H1 (cell line): Measurements from ENCODE around the gene ZDHHC16. TPM values are rescaled to one million over a fixed set of nuclear protein-coding genes. Genes with fewer than 3 reads are reported as not detected.

ENCODE experiments used
- CTCF ChIA-PET: fragments of 300-600 bp; sonication (Branson Sonifier 250); formaldehyde crosslinking; loops from one replicate; lab custom pipeline; 2021; ENCODE audit not compliant: partially characterized antibody; lab: Charles Lee
- POLR2A ChIA-PET: fragments of 300-600 bp; sonication (Branson Sonifier 250); formaldehyde crosslinking; loops from one replicate; lab custom pipeline; 2021; ENCODE audit warnings: inconsistent platforms; ENCODE audit not compliant: partially characterized antibody; lab: Charles Lee
- DNase-seq, 2 experiments: peaks; one replicate each; pipeline versions ENCODE4 v3.0.0 to v3.0.0-alpha.2; 2010 to 2022; ENCODE audit warnings: low spot score in 2 of 2, low read depth in 1 of 2, mixed read lengths in 1 of 2
- FAIRE-seq: peaks from 2 replicates; lab custom pipeline; 2011; peaks lifted over from hg19 to GRCh38; lab: Jason Lieb, UNC
- H2AFZ ChIP-seq: 2 replicates; pipeline ENCODE4 v1.8.1; 2012; ENCODE audit warnings: low read length, inconsistent platforms
- H2AK5ac ChIP-seq: 2 replicates; pipeline ENCODE4 v1.6.1; 2013; ENCODE audit warnings: low read depth, low read length
- H2BK120ac ChIP-seq: replicated peaks from 2 replicates; pipeline ENCODE3; 2013; ENCODE audit warnings: low read depth, low read length, inconsistent platforms
- H2BK12ac ChIP-seq: 2 replicates; pipeline ENCODE4 v1.6.1; 2013; ENCODE audit warnings: low read depth, low read length
- H2BK15ac ChIP-seq: 2 replicates; pipeline ENCODE4 v1.6.1; 2013; ENCODE audit warnings: low read length
- H2BK20ac ChIP-seq: 2 replicates; pipeline ENCODE4 v1.6.1; 2013; ENCODE audit warnings: low read length
- H2BK5ac ChIP-seq: 2 replicates; pipeline ENCODE4 v1.6.1; 2013; ENCODE audit warnings: low read depth, low read length
- H3K14ac ChIP-seq: 2 replicates; pipeline ENCODE4 v1.6.1; 2013; ENCODE audit warnings: inconsistent platforms; ENCODE audit not compliant: insufficient read length
- H3K18ac ChIP-seq: 2 replicates; pipeline ENCODE4 v1.6.1; 2013; ENCODE audit warnings: low read length; ENCODE audit errors: extremely low read depth
- H3K23ac ChIP-seq: 2 replicates; pipeline ENCODE4 v1.6.1; 2013; ENCODE audit warnings: inconsistent platforms; ENCODE audit not compliant: insufficient read length
- H3K23me2 ChIP-seq: 2 replicates; pipeline ENCODE4 v1.6.1; 2013; ENCODE audit warnings: low read depth, low read length
- H3K27ac ChIP-seq: 2 replicates; pipeline ENCODE4 v1.6.1; 2011; ENCODE audit warnings: low read depth, low read length, inconsistent platforms
- H3K27me3 ChIP-seq, 4 experiments: replicated peaks in 1 of 4; 1 replicate in 1 of 4; 2 replicates in 3 of 4; pipeline versions ENCODE4 v1.6.1 to v1.8.1; 2011 to 2013; ENCODE audit warnings: low read length in 3 of 4, mild to moderate bottlenecking in 3 of 4, inconsistent platforms in 2 of 4, mixed read lengths in 2 of 4, moderate library complexity in 1 of 4; ENCODE audit not compliant: control insufficient read depth in 3 of 4, insufficient read depth in 3 of 4; ENCODE audit errors: extremely low read depth in 1 of 4
- H3K36me3 ChIP-seq, 4 experiments: 2 replicates each; pipeline versions ENCODE4 v1.6.1 to v1.8.1; 2011 to 2013; ENCODE audit warnings: mild to moderate bottlenecking in 4 of 4, low read length in 3 of 4, moderate library complexity in 2 of 4, control low read depth in 1 of 4, inconsistent platforms in 1 of 4; ENCODE audit not compliant: insufficient read depth in 4 of 4, control insufficient read depth in 2 of 4
- H3K4ac ChIP-seq: replicated peaks from 2 replicates; pipeline ENCODE3; 2013; ENCODE audit warnings: low read length, low read depth, mixed read lengths, inconsistent platforms; ENCODE audit not compliant: insufficient read length
- H3K4me1 ChIP-seq, 4 experiments: replicated peaks in 1 of 4; 1 replicate in 1 of 4; 2 replicates in 3 of 4; pipeline versions ENCODE4 v1.6.1 to v1.8.1; 2011 to 2013; ENCODE audit warnings: low read length in 3 of 4, inconsistent platforms in 2 of 4, mixed read lengths in 1 of 4; ENCODE audit not compliant: insufficient read depth in 4 of 4, control insufficient read depth in 3 of 4
- H3K4me2 ChIP-seq, 2 experiments: 2 replicates each; pipeline versions ENCODE4 v1.6.1 to v1.8.1; 2011 to 2013; ENCODE audit warnings: low read depth in 2 of 2, low read length in 2 of 2, control low read depth in 1 of 2, inconsistent platforms in 1 of 2, mild to moderate bottlenecking in 1 of 2; ENCODE audit not compliant: insufficient read depth in 1 of 2
- H3K4me3 ChIP-seq, 4 experiments: fragments of 200-600, 300-600 bp in 1 of 4; sonication (generic), shearing (Covaris generic), sonication (Bioruptor Twin) in 1 of 4; 2 replicates each; pipeline versions ENCODE4 v1.5.1 to v1.8.1; 2011 to 2016; ENCODE audit warnings: low read length in 4 of 4, low read depth in 3 of 4, control low read depth in 2 of 4, inconsistent platforms in 2 of 4, mild to moderate bottlenecking in 2 of 4, mixed read lengths in 1 of 4, moderate library complexity in 1 of 4; ENCODE audit not compliant: insufficient read depth in 2 of 4; ENCODE audit errors: extremely low read depth in 1 of 4
- H3K56ac ChIP-seq: replicated peaks from 2 replicates; pipeline ENCODE3; 2013; ENCODE audit warnings: low read depth, mild to moderate bottlenecking, mixed read lengths, low read length, inconsistent platforms; ENCODE audit not compliant: insufficient read length
- H3K79me1 ChIP-seq: 2 replicates; pipeline ENCODE4 v1.6.1; 2013; ENCODE audit warnings: low read depth, low read length, control low read depth
- H3K79me2 ChIP-seq, 2 experiments: 2 replicates each; pipeline versions ENCODE4 v1.6.1 to v1.8.1; 2012 to 2013; ENCODE audit warnings: low read length in 2 of 2, mild to moderate bottlenecking in 2 of 2, inconsistent platforms in 1 of 2; ENCODE audit not compliant: insufficient read depth in 2 of 2, control insufficient read depth in 1 of 2
- H3K9ac ChIP-seq, 4 experiments: replicated peaks in 1 of 4; 1 replicate in 1 of 4; 2 replicates in 3 of 4; pipeline versions ENCODE4 v1.6.1 to v1.8.1; 2011 to 2013; ENCODE audit warnings: low read depth in 3 of 4, low read length in 3 of 4, control low read depth in 2 of 4, mild to moderate bottlenecking in 2 of 4, moderate library complexity in 2 of 4, inconsistent platforms in 1 of 4; ENCODE audit errors: extremely low read depth in 1 of 4
- H3K9me3 ChIP-seq, 2 experiments: 2 replicates each; pipeline versions ENCODE4 v1.6.1 to v1.8.1; 2012 to 2013; ENCODE audit warnings: mild to moderate bottlenecking in 2 of 2, moderate library complexity in 2 of 2, control low read depth in 1 of 2, inconsistent platforms in 1 of 2, low read depth in 1 of 2, low read length in 1 of 2, mixed read lengths in 1 of 2; ENCODE audit not compliant: insufficient read depth in 2 of 2
- H4K20me1 ChIP-seq, 2 experiments: replicated peaks in 1 of 2; 2 replicates each; pipeline versions ENCODE3 to v1.8.1; 2011 to 2013; ENCODE audit warnings: inconsistent platforms in 2 of 2, low read length in 2 of 2, mild to moderate bottlenecking in 1 of 2; ENCODE audit not compliant: insufficient read depth in 2 of 2, control insufficient read depth in 1 of 2
- H4K5ac ChIP-seq: 2 replicates; pipeline ENCODE4 v1.6.1; 2013; ENCODE audit warnings: low read length, low read depth, mixed read lengths, inconsistent platforms; ENCODE audit not compliant: insufficient read length
- H4K8ac ChIP-seq: 2 replicates; pipeline ENCODE4 v1.8.0; 2013; ENCODE audit warnings: mild to moderate bottlenecking, moderate library complexity, low read length, inconsistent platforms; ENCODE audit not compliant: insufficient read depth; ENCODE audit errors: extremely low read depth
- H4K91ac ChIP-seq: replicated peaks from 2 replicates; pipeline ENCODE3; 2013; ENCODE audit warnings: low read length, mixed read lengths, inconsistent platforms; ENCODE audit not compliant: insufficient read length
- CBX5 ChIP-seq: fragments of 300-800, 300-1000 bp; sonication (generic); IDR thresholded peaks from 2 replicates; pipeline ENCODE4 v1.7.1; 2016; ENCODE audit warnings: antibody characterized with exemption, low read length, low read depth
- CEBPB ChIP-seq: IDR thresholded peaks from 2 replicates; pipeline ENCODE4 v1.6.1; 2012; ENCODE audit warnings: low read depth, low read length
- EZH2 ChIP-seq: fragments of 200-600 bp; sonication (generic); IDR thresholded peaks from 2 replicates; pipeline ENCODE4 v1.7.1; 2012; ENCODE audit warnings: low read depth, mild to moderate bottlenecking, moderate library complexity, low read length, inconsistent platforms; ENCODE audit not compliant: severe bottlenecking
- FOSL1 ChIP-seq: IDR thresholded peaks from 2 replicates; pipeline ENCODE4 v1.6.1; 2011; ENCODE audit warnings: mild to moderate bottlenecking, low read depth, low read length, moderate library complexity; ENCODE audit not compliant: insufficient read depth
- RAD21 ChIP-seq, 2 experiments: IDR thresholded peaks in 1 of 2; conservative IDR thresholded peaks in 1 of 2; 2 replicates each; pipeline ENCODE4 v1.6.1; 2011; ENCODE audit warnings: low read depth in 2 of 2, low read length in 2 of 2, improper control_type of control experiment in 1 of 2, inconsistent platforms in 1 of 2, mild to moderate bottlenecking in 1 of 2, moderate library complexity in 1 of 2
- RFX5 ChIP-seq: IDR thresholded peaks from 2 replicates; pipeline ENCODE4 v1.6.1; 2011; ENCODE audit warnings: low read depth, low read length, improper control_type of control experiment, borderline replicate concordance
- SAP30 ChIP-seq: fragments of 300-600 bp; sonication (generic); IDR thresholded peaks from 2 replicates; pipeline ENCODE4 v1.7.1; 2012; ENCODE audit warnings: low read length, moderate library complexity, mild to moderate bottlenecking, inconsistent platforms; ENCODE audit not compliant: insufficient read depth, insufficient replicate concordance
- SIX5 ChIP-seq: IDR thresholded peaks from 2 replicates; pipeline ENCODE4 v1.6.1; 2011; ENCODE audit warnings: mild to moderate bottlenecking, low read depth, low read length
- USF2 ChIP-seq: IDR thresholded peaks from 2 replicates; pipeline ENCODE4 v1.6.1; 2011; ENCODE audit warnings: low read length, improper control_type of control experiment
- YY1 ChIP-seq: IDR thresholded peaks from 2 replicates; pipeline ENCODE4 v1.6.1; 2011; ENCODE audit warnings: low read depth, mild to moderate bottlenecking, low read length
- WGBS, 2 experiments: shearing (Covaris generic) in 1 of 2; methylation state at CpG; one replicate each; pipeline versions ENCODE4 v1.1.6 to v1.1.7; 2013 to 2015; ENCODE audit warnings: low lambda C conversion rate in 2 of 2, mixed read lengths in 2 of 2, inconsistent platforms in 1 of 2, low coverage in 1 of 2, missing lambda C conversion rate in 1 of 2; ENCODE audit not compliant: insufficient replicate concordance in 2 of 2, insufficient coverage in 1 of 2, insufficient read length in 1 of 2; ENCODE audit errors: extremely low coverage in 1 of 2, missing lambda C conversion rate in 1 of 2; 5-methylcytosine and 5-hydroxymethylcytosine counted together
- polyA plus RNA-seq, 7 experiments: library from polyadenylated mRNA; depleted of rRNA in 3 of 7; stranded (reverse) in 5 of 7; unstranded in 2 of 7; fragments of >200 nt in 5 of 7; fragments of 200-250 nt in 2 of 7; gene quantifications; 1 replicate in 5 of 7; 2 replicates in 1 of 7; 4 replicates in 1 of 7; pipeline versions ENCODE4 v1.2.1 to v1.2.3, GENCODE V29; 2011 to 2013; ENCODE audit warnings: missing spikeins in 2 of 7, mixed read lengths in 2 of 7
- total RNA-seq: library from RNA; stranded (reverse); fragmentation: NEBNext Ultra II Directional; extraction: Animal tissue kit (Norgen Biotek cat#: 25700); gene quantifications from 2 replicates; pipeline ENCODE4 v1.2.1, GENCODE V29; 2021

Gene ZDHHC16
- total and polyA plus RNA-seq, 2 of the 8 experiments (the other 6 are each of a cell fraction or from before 2014, with no cell fraction given) = 45.9 to 108 TPM

- Histone ChIP-seq H3K14ac (no peak overlapping the region), H2AK5ac (no peak overlapping the region), H3K4ac (no peak overlapping the region), H3K23me2 (peaks cover 12% of the 10 kb centered on the region), H4K20me1 (peaks cover 10 to 23% of the 10 kb centered on the region in 2 experiments), H3K79me1 (peaks cover 10% of the 10 kb centered on the region), H2BK12ac (no peak overlapping the region), H4K8ac (no peak overlapping the region), H2AFZ (no peak overlapping the region), H2BK120ac (no peak overlapping the region), H3K4me1 (peaks cover 7 to 15% (median 11%) of the 10 kb centered on the region in 4 experiments; a peak in 6 of 7 replicates), H3K4me3 (peak overlapping the region in 2 of 4 experiments; percentile 0 to 40; a peak in 3 of 8 replicates), H3K56ac (no peak overlapping the region), H3K27ac (no peak overlapping the region), H3K4me2 (peak overlapping the region; percentile 48 to 52), H3K79me2 (peaks cover 20 to 82% of the 10 kb centered on the region in 2 experiments), H3K27me3 (peaks cover 0 to 5% (median 3%) of the 10 kb centered on the region in 4 experiments; a peak in 5 of 7 replicates), H2BK20ac (no peak overlapping the region), H4K5ac (no peak overlapping the region), H2BK5ac (no peak overlapping the region), H4K91ac (no peak overlapping the region), H3K9ac (no peak overlapping the region), H3K36me3 (no peaks in the 10 kb centered on the region; a peak in 1 of 8 replicates), H3K23ac (no peak overlapping the region), H3K18ac (no peak overlapping the region), H2BK15ac (no peak overlapping the region), H3K9me3 (no peaks in the 10 kb centered on the region)
- ChIA-PET CTCF (interaction anchor here (0.6 to 3.5 kb wide), 9 partner anchors 17 to 114 kb away, joined by 3 to 18 read pairs (median 4); no protein-coding TSS in a partner anchor), POLR2A (interaction anchor here (0.7 to 2.1 kb wide), 4 partner anchors 10 to 42 kb away, joined by 3 to 11 read pairs (median 4); no protein-coding TSS in a partner anchor)
- FAIRE-seq (peak; percentile 89), DNase-seq (no peak)
- 33% methylated on average over 7 of the region's 7 CpGs; no CpG with 5 or more reads in 1 of the 2 experiments for WGBS, 2 experiments
- TF ChIP-seq RFX5 (no peak), YY1 (peak; percentile 9; the same call in 1 of the 2 replicates), SIX5 (no peak), CEBPB (peak; percentile 68), RAD21 (IDR thresholded peaks at IDR 0.05 in 1 of 2, conservative IDR thresholded peaks at IDR 0.05 in 1 of 2; ENCODE audit: low read depth in 2 of 2, low read length in 2 of 2) (no peak), FOSL1 (no peak), SAP30 (peak; percentile 56), CBX5 (no peak), EZH2 (no peak), USF2 (no peak)
Measured at GRCh38 chr10:97494863-97495506, 49.0 kb downstream of the ZDHHC16 start.
